ENCODE measurements around the gene STX10. TPM values are rescaled to one million over a fixed set of nuclear protein-coding genes. Genes with fewer than 3 reads are reported as not detected.

The STX10 gene
- total RNA-seq, 2 experiments from 2014 or later = 66.8 to 72.4 TPM

GRCh38 chr19:13097033-13097462, 53.1 kb downstream of the STX10 start:
- ATAC-seq (no peak), DNase-seq (no peak)
- Mint-ChIP-seq H3K4me1 (ENCODE audit: low read depth) (peaks cover 48% of the 10 kb centered on the region), H3K9me3 (no peaks in the 10 kb centered on the region), H3K4me3 (no peak overlapping the region), H3K27ac (no peak overlapping the region), H3K27me3 (peaks cover 30% of the 10 kb centered on the region), H3K36me3 (ENCODE audit: low read depth) (peaks cover 5% of the 10 kb centered on the region)
- TF ChIP-seq CTCF (IDR thresholded peaks at IDR 0.05) = no peak
- intact Hi-C loops (cut with micrococcal nuclease) = no loop called here
- CTCF ChIA-PET = no interaction called here
- POLR2A ChIA-PET = interaction anchor here (1.4 kb wide), 1 partner anchor 132 kb away, joined by 3 read pairs; no protein-coding TSS in a partner anchor

- ChIA-PET CTCF (interaction anchor here (1.0 to 7.4 kb wide), 8 partner anchors 9 to 493 kb away, joined by 3 to 116 read pairs (median 33); no protein-coding TSS in a partner anchor), POLR2A (interaction anchor here (1.4 to 1.7 kb wide), 2 partner anchors 62 to 131 kb away, joined by 3 to 4 read pairs; no protein-coding TSS in a partner anchor)
- H3K27ac Mint-ChIP-seq = no peak overlapping the region
- H3K9me3 Mint-ChIP-seq = no peaks in the 10 kb centered on the region
- DNase-seq (peak; percentile 37), ATAC-seq (no peak)
- peaks cover 5% of the 10 kb centered on the region for H3K36me3 Mint-ChIP-seq (ENCODE audit: low read depth)
- TF ChIP-seq CTCF (IDR thresholded peaks at IDR 0.05) = no peak
- H3K27me3 Mint-ChIP-seq = peaks cover 30% of the 10 kb centered on the region
- peak overlapping the region; percentile 1 for H3K4me3 Mint-ChIP-seq
- intact Hi-C loops (cut with micrococcal nuclease) = loop anchor here (2.0 kb wide), 1 partner anchor 113 kb away; no protein-coding TSS in a partner anchor
- peaks cover 41% of the 10 kb centered on the region for H3K4me1 Mint-ChIP-seq (ENCODE audit: low read depth)
Observed at GRCh38 chr19:13095934-13096927, 53.9 kb downstream of the STX10 start.

- DNase-seq = peak; percentile 23
- ChIA-PET POLR2A (interaction anchor here (1.7 kb wide), 1 partner anchor 62 kb away, joined by 4 read pairs; no protein-coding TSS in a partner anchor), CTCF (interaction anchor here (1.0 to 7.4 kb wide), 10 partner anchors 10 to 494 kb away, joined by 3 to 116 read pairs (median 27); no protein-coding TSS in a partner anchor)
- Mint-ChIP-seq H3K36me3 (ENCODE audit: low read depth) (peaks cover 5% of the 10 kb centered on the region), H3K4me1 (ENCODE audit: low read depth) (peaks cover 38% of the 10 kb centered on the region), H3K9me3 (no peaks in the 10 kb centered on the region), H3K4me3 (no peak overlapping the region), H3K27me3 (peaks cover 30% of the 10 kb centered on the region), H3K27ac (no peak overlapping the region)
- TF ChIP-seq CTCF (IDR thresholded peaks at IDR 0.05) = no peak
- intact Hi-C loops (cut with micrococcal nuclease) = loop anchor here (2.0 kb wide), 1 partner anchor 113 kb away; no protein-coding TSS in a partner anchor
- ATAC-seq = no peak
Observed at GRCh38 chr19:13095393-13095784, 54.8 kb downstream of the STX10 start.

- peaks cover 33% of the 10 kb centered on the region for H3K4me1 Mint-ChIP-seq (ENCODE audit: low read depth)
- TF ChIP-seq CTCF (IDR thresholded peaks at IDR 0.05) = no peak
- DNase-seq (peak; percentile 34), ATAC-seq (no peak)
- no peak overlapping the region for H3K4me3 Mint-ChIP-seq
- no peaks in the 10 kb centered on the region for H3K9me3 Mint-ChIP-seq
- CTCF ChIA-PET = interaction anchor here (0.8 to 7.4 kb wide), 21 partner anchors 10 to 231 kb away, joined by 3 to 116 read pairs (median 9); no protein-coding TSS in a partner anchor
- no peaks in the 10 kb centered on the region for H3K36me3 Mint-ChIP-seq (ENCODE audit: low read depth)
- H3K27ac Mint-ChIP-seq = no peak overlapping the region
- POLR2A ChIA-PET = interaction anchor here (0.9 to 1.7 kb wide), 4 partner anchors 54 to 129 kb away, joined by 3 to 5 read pairs (median 4); no protein-coding TSS in a partner anchor
- peaks cover 30% of the 10 kb centered on the region for H3K27me3 Mint-ChIP-seq
- intact Hi-C loops (cut with micrococcal nuclease) = loop anchor here (2.0 kb wide), 1 partner anchor 112 kb away; no protein-coding TSS in a partner anchor
Observed at GRCh38 chr19:13094771-13095392, 55.3 kb downstream of the STX10 start.

Measured in activated CD8-positive, alpha-beta T cell treated with anti-CD3 and anti-CD28 coated beads for 36 hours (primary cell).